ENCODE results near the gene OR52A5. TPM values are rescaled to one million over a fixed set of nuclear protein-coding genes. Genes with fewer than 3 reads are reported as not detected.

The OR52A5 gene
- polyA plus RNA-seq, 1 donor (not counting 4 experiments of a cell fraction or from before 2014, with no cell fraction given): not detected

DNA sequence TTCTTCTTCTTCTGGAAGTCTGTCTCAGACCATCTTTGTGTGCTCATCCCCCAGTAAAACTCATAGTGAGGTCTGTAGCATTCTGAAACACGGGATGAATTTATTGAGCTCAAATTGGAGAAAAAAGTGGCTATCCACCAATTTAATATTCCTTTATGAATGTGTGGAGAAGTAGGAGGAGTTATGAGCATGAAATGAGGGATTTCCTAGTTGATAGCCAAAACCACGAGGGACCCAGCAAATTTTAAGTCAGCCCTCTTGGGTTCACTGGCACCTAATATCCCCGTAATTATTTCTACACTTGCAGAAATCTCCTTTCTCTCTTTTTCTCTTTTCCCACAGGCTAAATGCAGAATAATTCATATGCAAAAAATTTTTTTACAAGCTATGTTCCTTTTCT, 16.5 kb upstream of the OR52A5 start, which contains the start of gene OR52A1:
TSS of gene OR52A1 (minus strand) at position 101 of the 400 bp plus-strand sequence. CDS start 2,388 bp downstream, outside the sequence.
- Histone ChIP-seq H4K20me1 (ENCODE audit: control insufficient read depth, extremely low read depth, insufficient read depth, low read length) (no peaks in the 10 kb centered on the region), H3K9me3 (ENCODE audit: control insufficient read depth, low read depth, low read length) (no peaks in the 10 kb centered on the region), H3K27ac (ENCODE audit: control insufficient read depth, insufficient read depth, low read length) (no peak within 1 kb of the TSS), H3K4me2 (ENCODE audit: control insufficient read depth, extremely low read depth, insufficient read depth, low read depth, low read length) (no peak within 1 kb of the TSS), H3K79me2 (ENCODE audit: control insufficient read depth, insufficient read depth, low read length) (no peaks in the 10 kb centered on the region), H2AFZ (ENCODE audit: control insufficient read depth, low read length) (no peak within 1 kb of the TSS), H3K27me3 (ENCODE audit: control insufficient read depth, extremely low read depth, insufficient read depth, low read length) (no peaks in the 10 kb centered on the region), H3K9me1 (ENCODE audit: control insufficient read depth, extremely low read depth, insufficient read depth, low read length) (no peaks in the 10 kb centered on the region), H3K4me1 (ENCODE audit: control insufficient read depth, extremely low read depth, insufficient read depth, low read length) (no peaks in the 10 kb centered on the region), H3K36me3 (ENCODE audit: control insufficient read depth in 2 of 2, extremely low read depth in 1 of 2, insufficient read depth in 2 of 2, low read length in 2 of 2) (no peaks in the 10 kb centered on the region), H3K9ac (ENCODE audit: control insufficient read depth, extremely low read depth, insufficient read depth, low read length) (no peak within 1 kb of the TSS), H3K4me3 (ENCODE audit: control insufficient read depth in 2 of 3, extremely low read depth in 1 of 3, insufficient read depth in 2 of 3, low read depth in 1 of 3, low read length in 3 of 3) (no peak within 1 kb of the TSS)
- FAIRE-seq (no peak), DNase-seq (ENCODE audit: low read depth, low spot score) (no peak)
- dilution Hi-C loops (cut with MboI; ENCODE audit: extremely low pct_ligation_motif_present, low sequenced_read_pairs): no loop called here
- TF ChIP-seq CTCF (optimal IDR thresholded peaks at IDR 0.05 in 1 of 3, IDR thresholded peaks at IDR 0.05 in 1 of 3, conservative IDR thresholded peaks at IDR 0.05 in 1 of 3; ENCODE audit: extremely low read depth in 1 of 3, insufficient read depth in 2 of 3, low read length in 3 of 3) (no peak), EZH2 (IDR thresholded peaks at IDR 0.05; ENCODE audit: low read length) (no peak)

DNA sequence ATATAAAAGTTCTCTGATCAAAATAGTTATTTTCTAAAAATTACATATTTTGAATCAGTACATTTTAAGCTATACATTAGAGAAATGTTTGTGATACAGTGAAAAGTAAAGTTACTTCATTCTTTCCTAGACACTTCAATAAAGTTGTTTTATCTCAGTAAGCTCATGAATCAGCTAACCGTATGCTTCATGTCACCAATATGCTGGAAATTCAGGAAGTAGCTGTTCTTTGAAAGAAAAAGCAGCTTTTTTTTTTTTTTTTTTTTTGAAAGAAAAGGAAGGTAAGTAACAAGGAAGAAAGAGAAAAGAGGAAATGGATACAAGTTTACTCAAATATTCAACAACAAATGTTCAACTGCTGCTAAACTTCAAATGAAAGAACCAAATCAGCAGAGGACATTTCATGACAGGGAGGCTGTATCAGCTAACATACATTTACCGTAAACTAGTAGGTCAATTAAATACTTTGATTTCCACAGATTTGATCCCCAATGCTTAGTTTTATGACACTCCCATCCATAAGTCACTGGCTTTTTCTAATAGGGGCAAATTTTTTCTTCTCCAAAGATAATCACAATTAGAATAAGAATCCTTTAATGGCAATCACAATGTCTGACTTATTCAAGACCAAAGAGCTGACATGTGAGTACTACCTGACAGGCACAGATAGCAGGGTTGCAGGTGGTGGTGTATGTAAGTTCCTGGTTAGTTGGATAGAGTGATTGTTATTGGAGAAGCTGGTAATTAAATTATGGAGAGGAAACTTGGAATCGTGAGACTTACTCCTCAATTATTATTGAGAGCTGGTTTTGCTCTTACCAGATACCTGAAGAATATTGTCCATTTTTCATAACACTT, 15.6 kb upstream of the OR52A5 start:
- dilution Hi-C loops (cut with MboI; ENCODE audit: extremely low pct_ligation_motif_present, low sequenced_read_pairs): no loop called here
- H3K36me3 ChIP-seq (ENCODE audit: control insufficient read depth in 2 of 2, extremely low read depth in 1 of 2, insufficient read depth in 2 of 2, low read length in 2 of 2): no peaks in the 10 kb centered on the region
- no peak for DNase-seq (ENCODE audit: low read depth, low spot score)

More for the DNA sequence above, 15.6 kb upstream of the OR52A5 start:
- no peaks in the 10 kb centered on the region for H3K4me1 ChIP-seq (ENCODE audit: control insufficient read depth, extremely low read depth, insufficient read depth, low read length)
- TF ChIP-seq EZH2 (IDR thresholded peaks at IDR 0.05; ENCODE audit: low read length) (no peak), CTCF (optimal IDR thresholded peaks at IDR 0.05 in 1 of 3, IDR thresholded peaks at IDR 0.05 in 1 of 3, conservative IDR thresholded peaks at IDR 0.05 in 1 of 3; ENCODE audit: extremely low read depth in 1 of 3, insufficient read depth in 2 of 3, low read length in 3 of 3) (no peak)
- no peak overlapping the region for H3K9ac ChIP-seq (ENCODE audit: control insufficient read depth, extremely low read depth, insufficient read depth, low read length)
- no peaks in the 10 kb centered on the region for H4K20me1 ChIP-seq (ENCODE audit: control insufficient read depth, extremely low read depth, insufficient read depth, low read length)
- H3K4me2 ChIP-seq (ENCODE audit: control insufficient read depth, extremely low read depth, insufficient read depth, low read depth, low read length): no peak overlapping the region
- H2AFZ ChIP-seq (ENCODE audit: control insufficient read depth, low read length): no peak overlapping the region
- no peak overlapping the region for H3K27ac ChIP-seq (ENCODE audit: control insufficient read depth, insufficient read depth, low read length)
- no peak overlapping the region for H3K4me3 ChIP-seq (ENCODE audit: control insufficient read depth in 2 of 3, extremely low read depth in 1 of 3, insufficient read depth in 2 of 3, low read depth in 1 of 3, low read length in 3 of 3)
- no peaks in the 10 kb centered on the region for H3K79me2 ChIP-seq (ENCODE audit: control insufficient read depth, insufficient read depth, low read length)
- no peak for FAIRE-seq
- no peaks in the 10 kb centered on the region for H3K27me3 ChIP-seq (ENCODE audit: control insufficient read depth, extremely low read depth, insufficient read depth, low read length)
- no peaks in the 10 kb centered on the region for H3K9me3 ChIP-seq (ENCODE audit: control insufficient read depth, low read depth, low read length)
- H3K9me1 ChIP-seq (ENCODE audit: control insufficient read depth, extremely low read depth, insufficient read depth, low read length): no peaks in the 10 kb centered on the region

Measured in keratinocyte (primary cell).